KOPT-K1 (cell line): ENCODE measurements around the gene C2orf68.

Experiments
- H3K27ac ChIP-seq: fragments of 200-600 bp; sonication (generic); 2 replicates; pipeline ENCODE4 v1.5.1; 2016; ENCODE audit warnings: antibody characterized with exemption, mild to moderate bottlenecking, low read depth, low read length; ENCODE audit not compliant: poor library complexity, severe bottlenecking
- H3K36me3 ChIP-seq: fragments of 200-600 bp; sonication (generic); 2 replicates; pipeline ENCODE4 v1.5.1; 2017; ENCODE audit warnings: antibody characterized with exemption, mild to moderate bottlenecking, low read length, moderate library complexity; ENCODE audit not compliant: insufficient read depth
- H3K9me3 ChIP-seq: fragments of 200-600 bp; sonication (generic); 2 replicates; pipeline ENCODE4 v1.5.1; 2017; ENCODE audit warnings: antibody characterized with exemption, low read length, mild to moderate bottlenecking; ENCODE audit not compliant: insufficient read depth, poor library complexity, severe bottlenecking

Gene C2orf68

DNA sequence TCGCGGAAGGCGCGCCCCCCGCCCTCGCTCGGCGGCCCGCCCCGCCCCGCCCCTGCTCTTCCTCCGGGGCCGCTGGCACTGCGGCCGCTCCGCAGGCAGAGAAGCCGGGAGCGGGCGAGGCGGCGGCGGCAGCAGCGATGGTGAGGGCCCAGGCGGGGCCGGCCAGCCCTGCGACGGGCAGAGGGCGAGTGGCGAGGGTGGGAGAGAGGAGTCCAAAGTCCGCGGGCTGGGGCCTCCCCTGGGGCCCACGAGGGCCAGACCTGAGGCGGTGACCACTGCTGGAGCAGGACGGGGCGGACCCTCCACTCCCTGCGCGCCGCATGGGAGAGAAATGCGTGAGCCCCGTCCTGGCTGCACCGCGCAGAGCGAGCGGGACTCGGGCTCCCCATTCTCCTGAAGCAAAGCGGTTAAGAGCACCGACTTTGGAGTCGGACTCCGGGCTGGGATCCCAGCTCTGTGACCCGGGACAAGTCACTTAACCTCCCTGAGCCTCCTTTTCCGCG lies 27.5 kb downstream of the C2orf68 start, which contains the start of gene VAMP5:
Gene VAMP5 (plus strand): TSS at position 78 of the 503 bp plus-strand sequence. CDS start 60 bp downstream, at position 138.
- Histone ChIP-seq H3K27ac (peak within 1 kb of the TSS; percentile 78), H3K36me3 (no peaks in the 10 kb centered on the region), H3K9me3 (no peaks in the 10 kb centered on the region)

GRCh38 chr2:85583667-85584353 lies 28.1 kb downstream of the C2orf68 start:
- Histone ChIP-seq H3K27ac (peak overlapping the region; percentile 78), H3K9me3 (no peaks in the 10 kb centered on the region), H3K36me3 (no peaks in the 10 kb centered on the region)

GRCh38 chr2:85582492-85582891 lies 29.4 kb downstream of the C2orf68 start:
- Histone ChIP-seq H3K9me3 (no peaks in the 10 kb centered on the region), H3K36me3 (no peaks in the 10 kb centered on the region), H3K27ac (no peak overlapping the region)

DNA sequence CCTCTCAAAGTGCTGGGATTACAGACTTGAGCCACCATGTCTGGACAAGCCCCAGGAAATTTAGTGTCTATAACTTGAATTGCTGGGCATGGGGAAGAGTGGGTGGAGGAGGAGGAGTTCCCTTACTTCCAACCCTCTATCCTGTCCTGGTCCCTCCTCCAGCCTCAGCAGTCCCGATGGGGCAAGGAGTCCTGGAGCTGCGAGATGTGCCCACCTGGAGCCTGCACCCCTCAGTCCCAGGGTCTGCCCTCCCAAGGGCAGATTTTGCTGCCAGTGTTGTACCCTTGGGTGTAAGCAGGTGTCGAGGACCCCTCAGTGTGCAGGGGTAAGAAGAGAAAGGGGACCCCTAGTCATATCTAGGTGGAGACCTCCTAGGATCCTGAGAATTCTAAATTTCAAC lies 31.7 kb downstream of the C2orf68 start:
- H3K36me3 ChIP-seq = no peaks in the 10 kb centered on the region

GRCh38 chr2:85579266-85579935 lies 32.5 kb downstream of the C2orf68 start:
- Histone ChIP-seq H3K27ac (peak overlapping the region; percentile 52), H3K9me3 (no peaks in the 10 kb centered on the region)

More for the DNA sequence above, 31.7 kb downstream of the C2orf68 start:
- Histone ChIP-seq H3K27ac (no peak overlapping the region), H3K9me3 (no peaks in the 10 kb centered on the region)

GRCh38 chr2:85578243-85579180 lies 33.4 kb downstream of the C2orf68 start:
- Histone ChIP-seq H3K36me3 (no peaks in the 10 kb centered on the region), H3K9me3 (no peaks in the 10 kb centered on the region), H3K27ac (peak overlapping the region; percentile 52)

More at GRCh38 chr2:85579266-85579935, 32.5 kb downstream of the C2orf68 start:
- H3K36me3 ChIP-seq = no peaks in the 10 kb centered on the region

DNA sequence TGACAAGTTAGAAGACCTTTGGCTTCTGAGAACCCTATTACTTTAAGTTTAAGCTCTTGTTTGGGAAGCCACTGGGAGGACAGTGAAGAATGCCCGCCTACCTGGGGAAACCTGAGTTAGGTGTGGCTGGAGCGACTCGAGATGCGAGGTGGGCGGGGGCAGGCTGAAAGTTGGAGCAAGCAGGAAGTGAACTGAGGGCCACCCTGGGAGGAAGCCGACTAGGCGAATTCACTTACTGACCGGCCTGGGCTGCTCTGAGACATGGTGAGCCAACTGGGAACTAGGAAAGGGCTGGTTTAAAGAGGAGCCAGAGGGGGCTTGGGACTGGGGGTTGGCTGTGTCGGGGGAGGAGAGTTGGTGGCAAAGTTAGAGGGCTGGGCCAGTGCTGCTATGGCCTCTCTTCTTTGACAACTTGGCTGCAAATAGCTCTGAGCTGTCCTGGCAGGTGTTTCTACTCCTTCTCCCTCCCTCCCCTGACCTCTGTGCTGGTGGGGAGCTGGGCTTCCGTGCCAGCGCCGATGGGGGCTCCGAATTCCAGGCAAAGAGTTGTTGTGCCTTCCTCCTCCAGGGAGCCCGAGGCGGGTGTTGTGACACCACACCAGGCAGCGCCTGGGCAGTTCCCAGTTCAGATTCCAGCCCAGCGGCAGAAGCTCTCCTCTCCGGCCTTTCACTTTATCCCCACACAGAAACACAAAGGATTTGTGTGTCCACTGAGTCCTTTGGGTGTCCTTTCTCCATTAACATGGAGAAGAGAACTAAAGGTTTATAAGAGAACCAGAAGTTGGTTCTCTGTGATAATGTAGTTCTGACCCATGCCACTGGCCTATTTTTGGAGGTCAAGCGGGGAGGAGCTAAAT lies 34.3 kb downstream of the C2orf68 start, which contains the start of gene VAMP8:
Gene VAMP8 (plus strand): TSS at position 201 of the 857 bp plus-strand sequence. CDS start 61 bp downstream, at position 262.
- H3K27ac ChIP-seq = peak within 1 kb of the TSS; percentile 52
- H3K9me3 ChIP-seq = no peaks in the 10 kb centered on the region
- no peaks in the 10 kb centered on the region for H3K36me3 ChIP-seq

GRCh38 chr2:85577063-85577385 lies 34.8 kb downstream of the C2orf68 start:
- H3K36me3 ChIP-seq = no peaks in the 10 kb centered on the region
- no peaks in the 10 kb centered on the region for H3K9me3 ChIP-seq
- H3K27ac ChIP-seq = no peak overlapping the region

- H3K36me3 ChIP-seq = no peaks in the 10 kb centered on the region
- no peak overlapping the region for H3K27ac ChIP-seq
- H3K9me3 ChIP-seq = no peaks in the 10 kb centered on the region
These were observed 36.1 kb downstream of the C2orf68 start for GRCh38 chr2:85575739-85576138.

GRCh38 chr2:85566265-85566664 lies 45.6 kb downstream of the C2orf68 start:
- H3K36me3 ChIP-seq = no peaks in the 10 kb centered on the region

GRCh38 chr2:85564144-85564563 lies 47.7 kb downstream of the C2orf68 start:
- peaks cover under 1% of the 10 kb centered on the region; the same call in 1 of the 2 replicates for H3K36me3 ChIP-seq
- H3K27ac ChIP-seq = no peak overlapping the region
- H3K9me3 ChIP-seq = no peaks in the 10 kb centered on the region

More at GRCh38 chr2:85566265-85566664, 45.6 kb downstream of the C2orf68 start:
- Histone ChIP-seq H3K27ac (no peak overlapping the region), H3K9me3 (no peaks in the 10 kb centered on the region)

DNA sequence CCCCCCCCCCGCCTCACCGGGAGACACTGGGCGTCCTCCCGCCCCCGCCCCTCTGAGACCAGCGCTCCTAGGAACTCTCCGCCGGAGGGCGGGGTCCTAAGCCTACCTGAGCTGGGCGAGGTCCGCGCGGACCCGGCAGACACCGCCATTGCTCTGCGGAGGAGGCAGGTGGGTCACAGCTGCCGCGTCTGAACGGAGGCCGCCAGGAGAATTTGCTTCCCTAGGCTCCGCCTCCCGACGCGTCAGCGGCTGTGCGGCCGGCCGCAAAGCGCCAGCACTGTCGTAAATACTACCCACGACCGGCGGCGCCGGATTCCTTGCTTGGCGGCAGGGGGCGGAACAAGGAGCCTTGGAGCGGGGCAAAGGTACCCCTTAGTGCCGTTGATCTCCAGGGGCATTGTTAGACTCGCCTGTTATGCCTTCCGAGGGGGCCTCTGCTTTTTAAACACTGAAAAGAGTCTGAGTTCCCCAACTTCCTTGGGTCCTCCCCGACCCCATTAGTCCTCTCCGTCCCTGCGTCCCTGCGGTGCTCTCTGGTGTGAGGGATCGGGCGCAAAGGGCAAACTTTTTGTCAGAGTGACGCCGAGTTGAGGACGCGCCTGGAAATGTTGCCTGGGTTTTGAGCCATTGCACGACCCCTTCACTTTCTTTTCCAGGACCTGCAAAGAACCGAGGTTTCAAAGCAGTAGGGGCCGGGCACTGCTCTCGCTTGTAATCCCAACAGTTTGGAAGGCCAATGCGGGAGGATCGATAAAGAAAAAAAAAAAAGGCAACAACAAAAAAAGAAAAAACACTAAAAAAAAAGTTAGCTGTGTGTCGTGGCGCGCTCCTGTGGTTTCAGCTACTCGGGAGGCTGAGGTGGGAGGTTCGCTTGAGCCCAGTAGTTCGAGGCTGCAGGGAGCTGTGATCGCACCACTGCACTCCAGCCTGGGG lies 50.3 kb downstream of the C2orf68 start, which contains the start of gene GGCX:
Gene GGCX (minus strand): TSS at position 214 of the 933 bp plus-strand sequence. CDS start 65 bp downstream, at position 149.
- Histone ChIP-seq H3K36me3 (peaks cover 22% of the 10 kb centered on the region), H3K27ac (peak within 1 kb of the TSS; percentile 93), H3K9me3 (no peaks in the 10 kb centered on the region)

GRCh38 chr2:85560812-85561279 lies 51.0 kb downstream of the C2orf68 start:
- peak overlapping the region; percentile 93 for H3K27ac ChIP-seq
- H3K36me3 ChIP-seq = peaks cover 29% of the 10 kb centered on the region
- no peaks in the 10 kb centered on the region for H3K9me3 ChIP-seq
